Hindlimb muscle (tissue), 1 donor: ENCODE results near the gene AK9. TPM values are rescaled to one million over a fixed set of nuclear protein-coding genes. Genes with fewer than 3 reads are reported as not detected.

Source experiments
- DNase-seq: peaks from one replicate; pipeline ENCODE4 v3.0.0-alpha.2; 2013
- polyA plus RNA-seq: library from polyadenylated mRNA; unstranded; fragments of 120-200 nt; gene quantifications from one replicate; pipeline ENCODE4 v1.2.1, GENCODE V29; 2013; ENCODE audit not compliant: insufficient read length

The AK9 gene
- polyA plus RNA-seq, 1 donor = 7.5 TPM

DNA sequence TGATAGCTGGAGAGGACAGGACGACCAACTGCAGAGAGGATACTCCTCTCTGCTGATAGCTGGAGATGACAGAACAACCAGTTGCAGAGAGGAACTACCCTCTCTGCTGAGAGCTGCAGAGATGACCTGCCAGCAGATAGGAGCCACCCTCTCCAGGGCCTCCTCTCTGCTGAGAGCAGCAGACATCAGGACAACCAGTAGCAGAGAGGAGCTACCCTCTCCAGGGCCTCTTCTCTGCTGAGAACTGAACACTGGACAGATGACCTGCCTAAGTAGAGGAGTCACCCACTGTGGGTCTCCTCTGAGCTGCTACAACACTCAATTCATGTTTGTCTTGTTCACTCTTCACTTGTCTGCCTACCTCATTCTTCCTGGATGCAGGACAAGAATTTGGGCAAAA, 180.6 kb downstream of the AK9 start:
- DNase-seq = no peak

DNA sequence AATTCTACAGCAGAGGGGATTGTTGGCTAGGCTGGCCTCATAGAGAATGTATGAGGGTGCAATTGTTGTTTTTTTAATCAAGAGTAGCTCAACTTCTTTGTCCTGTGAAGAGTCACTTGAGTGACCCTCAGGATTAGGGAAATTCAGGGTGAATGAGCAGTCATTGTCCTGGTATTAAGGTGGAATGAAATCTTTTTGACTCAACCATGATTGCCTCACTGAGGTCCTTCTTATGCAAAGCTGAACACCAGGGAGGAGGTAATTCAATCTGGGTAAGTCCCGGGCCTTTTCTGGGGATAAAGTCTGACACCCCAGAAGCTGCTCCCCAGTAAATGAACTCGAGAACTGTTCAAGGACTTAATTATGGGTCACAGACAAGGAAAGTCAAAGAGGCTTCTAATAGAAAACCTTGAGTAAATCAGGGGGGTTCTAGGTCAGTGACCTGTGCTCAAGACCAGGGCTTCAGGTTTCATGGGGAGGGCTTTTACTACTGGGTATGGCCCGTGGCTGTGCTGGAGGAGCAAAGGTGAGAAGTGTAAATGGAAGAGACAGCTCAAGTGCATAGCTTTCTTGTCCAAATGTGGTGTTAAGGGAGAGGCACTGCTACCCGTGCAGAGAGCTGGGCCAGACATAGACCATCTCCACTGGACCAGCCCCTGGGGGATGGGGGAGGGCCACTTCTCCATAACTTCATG, 182.7 kb downstream of the AK9 start:
- DNase-seq = no peak

- DNase-seq = no peak
Measured at GRCh38 chr6:109507490-109508072, 183.4 kb downstream of the AK9 start.

GRCh38 chr6:109506841-109507240, 184.2 kb downstream of the AK9 start:
- DNase-seq = no peak

GRCh38 chr6:109506314-109506713, 184.7 kb downstream of the AK9 start:
- DNase-seq = no peak

- peak; percentile 26 for DNase-seq
Measured at GRCh38 chr6:109503327-109504224, 187.4 kb downstream of the AK9 start.

DNA sequence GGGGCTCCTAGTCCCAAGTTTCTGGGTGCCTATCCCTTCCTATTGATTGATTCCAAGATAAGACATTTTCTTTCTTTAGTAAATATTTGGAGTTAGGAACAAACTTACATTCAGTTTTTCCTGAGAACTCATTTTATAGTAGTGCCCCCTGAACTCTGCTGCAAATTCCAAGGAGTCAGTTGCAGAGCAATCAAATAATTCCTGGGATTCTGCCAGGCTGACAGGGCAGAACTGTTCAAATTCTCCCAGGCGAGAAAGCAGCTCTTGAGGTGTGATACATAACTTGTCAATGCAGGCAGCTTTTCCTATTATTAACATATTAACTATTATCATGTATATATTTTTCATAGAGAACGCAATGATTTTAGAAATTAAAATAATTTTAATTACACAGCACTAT, 192.1 kb downstream of the AK9 start:
- no peak for DNase-seq

- no peak for DNase-seq
Measured at GRCh38 chr6:109498052-109498451, 192.9 kb downstream of the AK9 start.

DNA sequence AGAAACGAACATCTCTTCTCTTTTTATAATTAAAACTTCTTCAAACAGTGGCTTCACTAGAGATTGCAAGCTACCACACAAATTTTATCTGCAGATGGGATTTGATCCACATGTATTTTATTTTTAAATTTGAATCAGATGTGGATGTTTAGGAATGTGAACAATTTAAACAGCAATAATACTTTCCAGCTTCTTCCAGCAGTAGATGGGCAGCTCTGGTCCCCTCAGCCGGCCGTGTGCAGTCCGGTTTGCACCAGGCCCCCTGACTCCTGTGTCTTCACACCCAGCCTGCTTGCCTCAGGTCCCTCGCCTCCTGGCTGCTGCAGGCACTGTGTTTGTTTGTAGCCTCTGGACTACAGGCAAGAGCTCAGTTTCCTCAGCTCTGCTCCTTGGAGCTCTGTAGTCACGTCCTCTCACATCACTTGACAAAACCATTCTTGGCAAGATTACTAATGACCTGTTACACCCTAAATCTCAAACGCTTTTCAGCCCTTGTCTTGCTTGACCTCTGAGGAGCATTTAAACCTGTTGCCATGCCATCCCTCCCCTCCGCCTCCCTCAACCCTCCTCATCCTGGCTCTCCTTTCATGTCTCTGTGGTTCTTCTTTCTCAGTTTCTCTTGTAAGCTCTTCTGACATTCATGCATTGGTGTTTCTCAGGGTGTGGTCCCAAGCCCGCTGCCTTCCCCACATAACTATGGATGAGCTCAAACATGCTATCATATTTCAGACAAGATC, 194.8 kb downstream of the AK9 start:
- no peak for DNase-seq

- no peak for DNase-seq
Measured at GRCh38 chr6:109493865-109494264, 197.1 kb downstream of the AK9 start.

DNA sequence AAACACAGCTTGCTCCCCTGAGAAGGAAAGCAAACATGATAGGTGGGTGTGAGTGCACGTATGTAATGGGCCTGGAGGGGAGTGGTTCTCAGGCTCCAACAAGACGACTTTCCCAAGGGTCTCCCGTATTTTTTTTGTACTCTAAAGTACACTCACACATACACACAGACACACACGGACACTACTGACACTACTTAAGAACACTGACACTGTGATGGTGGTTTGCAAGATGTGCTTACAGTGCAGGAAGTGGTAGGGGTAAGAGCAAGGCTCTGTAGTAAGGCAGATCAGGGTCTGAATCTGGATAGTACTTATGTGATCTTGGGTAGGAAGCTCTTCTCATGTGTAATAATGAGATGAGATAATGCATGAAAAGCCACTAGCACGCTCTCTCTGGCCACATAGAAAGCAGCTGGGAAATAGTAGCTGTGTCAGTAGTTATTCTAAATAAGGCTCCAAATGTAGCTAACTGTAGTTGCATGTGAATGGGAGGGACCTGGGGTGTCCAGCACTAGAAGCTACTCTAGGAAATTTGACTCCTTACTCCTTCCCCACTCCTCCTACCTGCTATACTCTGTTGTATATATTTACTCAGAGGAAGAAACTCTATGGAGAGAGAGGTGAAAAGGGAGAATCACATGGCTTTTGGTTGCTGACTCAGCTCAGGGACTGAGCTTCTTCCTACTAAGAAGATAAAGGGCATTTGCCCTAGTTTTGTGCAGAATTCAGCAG, 199.6 kb downstream of the AK9 start:
- DNase-seq = no peak

DNA sequence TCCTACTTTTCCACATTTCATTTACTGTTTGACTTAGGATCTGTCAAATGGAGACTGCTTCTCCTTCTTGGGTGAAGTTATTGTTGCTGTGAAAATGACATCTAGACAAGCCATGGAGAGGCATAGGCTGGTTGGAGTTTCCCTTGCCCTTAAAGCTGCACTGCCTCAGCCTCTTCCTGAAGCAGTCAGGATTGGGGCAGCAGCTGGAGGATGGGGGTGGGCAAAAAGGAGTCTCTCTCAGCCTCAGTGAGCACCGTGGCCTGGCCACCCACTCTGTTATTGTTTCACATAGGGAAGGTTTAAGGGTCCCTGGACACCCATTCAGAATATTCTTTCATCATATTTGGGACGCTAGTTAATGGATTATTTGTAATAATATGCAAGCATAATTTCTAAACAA, 200.3 kb downstream of the AK9 start:
- no peak for DNase-seq

- DNase-seq = no peak
Measured at GRCh38 chr6:109488001-109488400, 203.0 kb downstream of the AK9 start.

DNA sequence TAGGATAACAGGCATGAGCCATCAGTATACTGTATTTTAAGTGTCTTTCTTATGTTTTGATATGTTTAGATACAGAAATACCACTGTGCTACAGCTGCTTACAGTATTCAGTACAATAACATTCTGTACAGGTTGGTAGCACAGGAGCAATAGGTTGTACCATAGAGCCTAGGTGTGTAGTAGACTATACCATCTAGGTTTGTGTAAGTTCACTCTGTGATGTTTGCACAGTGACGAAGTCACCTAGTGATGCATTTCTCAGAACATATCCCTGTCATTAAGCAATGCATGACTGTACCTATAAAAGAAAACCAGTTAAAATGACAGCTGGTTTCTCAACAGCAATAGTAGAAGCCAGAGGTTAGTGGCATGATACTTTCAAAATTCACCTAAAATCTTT, 204.9 kb downstream of the AK9 start:
- no peak for DNase-seq

DNA sequence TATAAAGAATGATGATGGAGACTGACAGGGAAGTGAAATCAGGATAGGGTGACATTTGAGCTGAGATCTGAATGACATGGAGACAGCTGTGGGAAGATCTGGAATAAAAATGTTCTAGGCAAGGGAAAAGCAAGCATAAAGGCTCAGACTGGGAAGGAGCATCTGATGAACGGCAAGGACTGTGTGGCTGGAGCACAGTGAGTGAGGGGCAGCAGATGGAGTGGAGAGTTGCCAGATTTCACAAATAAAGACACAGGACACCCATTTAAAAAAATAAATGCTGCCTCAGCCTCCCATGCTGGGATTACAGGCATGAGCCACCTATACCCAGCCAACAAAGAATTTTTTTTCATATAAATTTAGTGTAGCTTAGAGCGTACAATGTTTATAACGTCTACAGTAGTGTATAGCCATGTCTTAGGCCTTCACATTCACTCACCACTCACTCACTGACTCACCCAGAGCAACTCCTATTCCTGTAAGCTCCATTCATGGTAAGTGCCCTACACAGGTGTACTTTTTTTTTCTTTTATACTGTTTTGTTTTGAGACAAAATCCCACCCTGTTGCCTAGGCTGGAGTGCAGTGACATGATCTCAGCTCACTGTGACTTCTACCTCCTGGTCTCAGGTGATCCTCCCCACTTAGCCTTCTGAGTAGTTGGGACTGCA, 205.6 kb downstream of the AK9 start:
- no peak for DNase-seq

GRCh38 chr6:109484122-109484521, 206.9 kb downstream of the AK9 start:
- no peak for DNase-seq

DNA sequence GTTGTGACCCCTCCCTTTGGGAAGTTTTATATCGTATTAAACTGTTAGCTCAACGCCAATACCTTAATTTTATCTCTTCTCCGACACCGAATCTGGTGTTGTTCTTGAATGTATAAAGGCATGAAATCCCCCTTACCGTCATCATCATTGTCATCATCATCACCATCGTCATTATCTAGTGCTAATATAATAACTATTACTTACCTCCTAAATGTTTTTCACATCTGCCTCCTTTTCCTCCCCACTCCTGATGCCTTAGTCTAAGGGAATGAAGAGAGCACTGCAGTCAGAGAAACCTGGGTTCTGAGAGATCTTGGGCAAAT, 207.3 kb downstream of the AK9 start:
- no peak for DNase-seq

DNA sequence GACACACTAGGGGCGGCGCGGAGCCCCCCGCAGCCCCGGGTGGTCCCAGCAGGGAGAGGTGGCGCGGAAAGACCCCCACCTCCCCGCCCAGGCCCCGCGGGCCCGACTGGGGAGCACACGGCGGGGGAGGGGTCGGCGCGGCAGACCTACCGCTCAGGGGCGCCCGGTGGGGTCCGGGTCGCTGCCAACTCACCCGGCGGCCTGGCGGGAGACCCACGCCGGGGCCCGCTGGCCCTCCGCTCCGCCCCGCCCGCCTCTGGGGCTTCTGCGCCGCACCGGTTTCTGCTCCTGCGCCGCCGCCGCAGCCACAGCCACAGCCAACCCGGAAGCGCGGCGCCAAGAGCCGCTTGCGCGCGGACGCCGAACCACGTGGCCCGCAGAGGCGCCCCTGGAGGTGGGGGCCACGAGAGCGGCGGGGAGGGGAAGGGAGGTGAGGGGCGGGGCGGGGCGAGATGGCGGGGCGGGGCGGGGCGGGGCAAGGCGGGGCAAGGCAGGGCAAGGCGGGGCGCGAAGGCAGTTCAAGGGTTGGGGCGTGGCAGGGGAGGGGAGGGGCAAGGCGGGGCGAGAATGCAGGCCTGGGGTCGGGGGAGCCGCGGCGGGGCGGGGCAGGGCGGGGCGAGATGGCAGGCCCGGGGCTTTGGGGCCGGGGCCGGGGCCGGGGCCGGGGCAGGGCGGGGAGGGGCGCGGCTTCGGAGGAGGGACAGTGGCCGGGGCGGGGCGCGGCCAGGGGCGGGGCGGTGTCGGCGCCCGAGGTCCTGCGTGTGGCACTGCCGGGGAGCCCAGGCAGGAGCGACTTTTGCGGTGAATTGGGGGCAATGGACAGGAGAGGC, 207.9 kb downstream of the AK9 start, which contains the start of gene ZBTB24:
TSS of gene ZBTB24 (minus strand) at position 315 of the 830 bp plus-strand sequence. CDS start 1,193 bp downstream, outside the sequence.
- DNase-seq = peak; percentile 89

- no peak for DNase-seq
Measured at GRCh38 chr6:109480993-109481480, 210.0 kb downstream of the AK9 start.

DNA sequence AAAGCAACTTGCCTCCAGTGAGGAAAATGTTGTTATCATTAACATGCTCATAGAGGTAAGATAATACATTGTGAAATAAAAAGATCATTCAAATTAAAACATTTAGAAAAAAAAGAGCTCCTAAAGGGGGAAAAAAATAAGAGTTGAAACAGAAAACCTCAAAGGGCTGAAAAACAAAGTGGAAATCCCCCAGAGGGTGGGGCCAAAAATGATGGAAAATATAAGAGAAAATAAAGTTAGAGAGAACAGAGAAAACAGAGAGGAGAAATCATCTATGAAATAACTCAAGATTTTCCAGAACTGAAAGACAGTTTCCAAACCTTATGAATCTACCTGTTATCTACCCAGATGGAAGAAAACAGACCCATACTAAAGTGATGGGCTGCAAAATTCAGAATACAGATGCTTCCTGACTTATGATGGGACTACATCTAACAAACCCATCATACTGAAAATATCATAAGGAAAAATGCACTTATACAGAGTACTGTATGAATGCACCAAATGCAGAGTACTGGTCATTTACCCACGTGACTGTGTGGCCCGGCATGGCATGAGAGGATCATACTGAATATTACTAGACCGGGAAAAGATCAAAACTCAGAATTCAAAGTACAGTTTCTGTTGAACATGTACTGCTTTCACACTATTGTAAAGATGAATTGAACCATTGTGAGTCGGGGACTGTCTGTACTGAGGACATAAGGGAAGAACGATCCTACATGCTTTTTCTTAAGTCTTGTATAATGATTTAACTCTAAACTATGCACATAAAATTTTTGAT, 212.0 kb downstream of the AK9 start:
- no peak for DNase-seq
